Measurements from ENCODE around the gene UIMC1.

- TF ChIP-seq CTCF (IDR thresholded peaks at IDR 0.05) (no peak), TAF1 (IDR thresholded peaks at IDR 0.05; ENCODE audit: borderline replicate concordance, low read depth, low read length) (no peak), EZH2phosphoT487 (IDR thresholded peaks at IDR 0.05; ENCODE audit: borderline replicate concordance, low read depth) (no peak), YY1 (IDR thresholded peaks at IDR 0.05; ENCODE audit: low read depth) (no peak), ZBTB33 (IDR thresholded peaks at IDR 0.05; ENCODE audit: borderline replicate concordance, low read depth) (no peak), IRF3 (IDR thresholded peaks at IDR 0.05; ENCODE audit: low read depth, low read length) (no peak)
These were observed 11.5 kb downstream of the UIMC1 start for GRCh38 chr5:176995122-176995490.
